LHCN-M2 (cell line): Measurements from ENCODE around the gene ELP6. TPM values are rescaled to one million over a fixed set of nuclear protein-coding genes. Genes with fewer than 3 reads are reported as not detected.
"Not testable (repeated sequence)": the region's sequence is repeated elsewhere in the genome, so short reads cannot be mapped to it uniquely, and the experiment has no call there.

Experiments used
- DNase-seq: peaks from one replicate; pipeline ENCODE4 v3.0.0-alpha.2; 2012; ENCODE audit warnings: low read depth
- total RNA-seq: library from RNA; depleted of rRNA; stranded (reverse); fragments of >200 nt; gene quantifications from 2 replicates; pipeline ENCODE4 v1.2.3, GENCODE V29; 2014

ELP6 gene
- total RNA-seq, 1 experiment from 2014 or later, result 46.7 TPM

DNA sequence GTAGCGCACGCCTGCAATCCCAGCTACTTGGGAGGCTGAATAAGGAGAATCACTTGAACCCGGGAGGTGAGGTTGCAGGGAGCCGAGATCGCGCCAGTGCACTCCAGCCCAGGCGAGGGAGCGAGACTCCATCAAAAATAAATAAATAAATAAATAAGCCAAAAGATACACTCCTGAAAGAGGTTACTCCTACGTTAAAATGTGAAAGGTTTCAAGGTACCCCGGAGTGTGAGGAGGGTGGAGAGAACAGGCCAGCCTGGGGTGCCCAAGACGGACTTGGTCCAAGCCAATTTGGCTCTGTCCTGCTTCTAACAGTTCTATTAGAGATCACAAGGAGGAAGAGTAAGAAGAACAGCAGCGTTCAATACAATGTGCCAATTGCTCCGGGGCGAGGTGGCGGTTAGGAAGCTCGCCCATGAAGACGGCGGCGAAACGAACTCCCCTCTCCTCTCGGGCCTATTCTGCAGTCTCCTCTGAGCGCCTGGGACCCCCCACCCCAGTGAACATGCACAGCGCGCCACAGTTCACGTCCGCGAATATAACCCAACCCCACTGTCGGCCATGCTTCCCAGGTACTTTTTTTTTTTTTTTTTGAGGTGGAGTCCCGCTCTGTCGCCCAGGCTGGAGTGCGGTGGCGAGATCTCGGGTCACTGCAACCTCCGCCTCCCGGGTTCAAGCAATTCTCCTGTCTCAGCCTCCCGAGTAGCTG is 942 bp downstream of the ELP6 start:
- DNase-seq, result peak; percentile 19

- DNase-seq, result not testable (repeated sequence)
Measured at GRCh38 chr3:47505267-47505666, 8.2 kb downstream of the ELP6 start.

DNA sequence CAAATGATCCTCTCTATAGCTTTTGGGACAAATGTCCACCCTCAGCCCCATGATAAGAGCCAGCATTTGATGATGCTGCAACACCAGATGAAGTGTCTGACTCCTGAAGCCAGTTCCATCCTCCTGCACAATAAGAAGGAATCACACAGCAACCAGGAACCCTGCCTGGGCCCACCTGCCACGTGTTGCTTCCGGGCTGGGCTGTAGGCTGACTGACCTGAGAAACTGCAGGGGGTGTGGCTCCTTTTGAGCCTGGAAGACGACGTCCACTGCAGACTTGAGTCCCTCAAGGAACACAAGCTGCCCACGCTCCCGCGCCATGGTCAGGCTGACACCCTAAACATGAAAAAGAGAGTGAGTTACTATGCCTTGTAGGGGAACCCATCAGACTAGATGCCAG is 9.4 kb downstream of the ELP6 start:
- no peak for DNase-seq

DNA sequence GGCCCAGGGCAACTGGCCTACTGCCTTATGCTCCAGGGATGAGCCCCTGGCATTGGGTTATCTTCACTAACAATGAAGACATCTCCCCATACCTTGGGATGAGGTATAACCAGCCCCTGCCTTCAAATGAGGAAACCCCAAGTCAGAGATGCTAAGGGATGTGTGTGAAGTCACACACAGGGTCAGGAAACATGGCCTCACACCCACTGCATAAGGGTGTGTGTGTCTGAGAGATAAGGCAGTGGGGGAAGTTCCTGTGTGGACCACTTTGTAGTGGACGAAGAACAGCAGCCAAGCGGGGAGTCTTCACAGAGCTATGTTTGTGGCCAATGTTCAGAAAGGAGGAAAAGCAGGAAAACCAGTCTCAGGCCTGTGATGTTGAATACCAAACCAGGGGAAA is 10.5 kb downstream of the ELP6 start:
- no peak for DNase-seq

DNA sequence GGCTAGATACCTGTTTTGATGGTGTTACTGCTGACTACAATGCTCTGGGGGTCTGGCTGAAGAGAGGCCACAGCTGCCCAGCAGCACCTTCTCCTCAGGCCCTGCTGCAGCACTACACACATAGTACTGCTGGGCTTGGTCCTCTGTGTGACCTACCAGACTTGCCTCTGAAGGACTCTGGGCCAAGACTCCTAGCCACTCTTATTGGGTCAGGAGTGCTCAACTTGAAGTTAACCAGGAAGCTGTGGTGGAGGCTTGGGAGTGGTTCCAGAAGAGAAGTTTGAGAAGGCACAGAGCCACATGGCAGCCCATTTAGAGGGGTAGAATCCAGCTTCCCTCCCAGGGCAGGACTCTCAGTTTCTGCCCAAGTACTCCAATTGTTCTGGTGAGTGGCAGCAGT is 16.6 kb downstream of the ELP6 start:
- no peak for DNase-seq

DNA sequence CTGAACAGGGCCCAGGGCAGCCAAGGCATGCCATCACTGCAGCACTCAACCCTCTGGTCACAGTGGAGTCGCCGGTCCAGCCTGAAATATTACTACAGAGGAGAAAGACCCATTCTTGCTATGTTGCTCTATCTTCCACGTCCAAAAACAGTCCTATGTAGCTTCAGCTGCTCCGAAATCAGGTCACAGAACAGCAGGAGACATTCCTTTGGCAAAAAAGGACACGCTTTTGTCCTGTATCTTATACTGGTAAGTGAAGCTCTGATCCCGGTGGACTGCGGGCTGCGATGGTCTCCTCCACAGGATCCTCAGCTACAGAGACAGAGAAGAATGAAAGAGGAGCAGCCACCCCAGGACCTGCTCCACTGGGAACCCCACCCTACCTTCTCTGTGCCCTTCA is 17.6 kb downstream of the ELP6 start:
- DNase-seq, result no peak

GRCh38 chr3:47495111-47495510 is 18.4 kb downstream of the ELP6 start:
- DNase-seq, result no peak

- no peak for DNase-seq
Measured at GRCh38 chr3:47491777-47492176, 21.7 kb downstream of the ELP6 start.

GRCh38 chr3:47491186-47491585 is 22.3 kb downstream of the ELP6 start:
- no peak for DNase-seq

GRCh38 chr3:47487265-47487664 is 26.2 kb downstream of the ELP6 start:
- DNase-seq, result no peak

DNA sequence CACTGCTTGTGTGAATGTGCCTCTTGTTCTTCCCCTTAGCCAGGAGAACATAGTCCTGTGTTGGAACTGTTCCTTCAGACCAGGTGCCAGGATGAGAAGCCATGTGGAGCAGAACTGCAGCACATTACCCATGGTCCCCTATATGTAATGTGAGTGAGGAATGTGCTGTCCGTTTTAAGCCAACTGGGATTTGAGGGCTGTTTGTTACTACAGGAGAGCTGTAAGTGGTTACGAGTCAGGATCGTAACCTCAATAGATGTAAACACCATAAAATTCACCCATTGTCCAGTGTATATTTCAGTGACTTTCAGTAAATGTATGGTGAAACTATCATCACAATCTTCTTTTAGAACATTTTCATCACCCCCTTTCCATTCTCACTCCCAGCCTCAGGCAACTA is 27.7 kb downstream of the ELP6 start:
- peak; percentile 51 for DNase-seq

GRCh38 chr3:47482366-47482765 is 31.1 kb downstream of the ELP6 start:
- peak; percentile 5 for DNase-seq

GRCh38 chr3:47481763-47482162 is 31.7 kb downstream of the ELP6 start:
- not testable (repeated sequence) for DNase-seq

GRCh38 chr3:47480267-47480666 is 33.2 kb downstream of the ELP6 start:
- not testable (repeated sequence) for DNase-seq

GRCh38 chr3:47479826-47480160 is 33.7 kb downstream of the ELP6 start:
- no peak for DNase-seq

- no peak for DNase-seq
Measured at GRCh38 chr3:47478022-47478421, 35.5 kb downstream of the ELP6 start.

GRCh38 chr3:47476644-47477199 is 36.8 kb downstream of the ELP6 start:
- DNase-seq, result no peak

DNA sequence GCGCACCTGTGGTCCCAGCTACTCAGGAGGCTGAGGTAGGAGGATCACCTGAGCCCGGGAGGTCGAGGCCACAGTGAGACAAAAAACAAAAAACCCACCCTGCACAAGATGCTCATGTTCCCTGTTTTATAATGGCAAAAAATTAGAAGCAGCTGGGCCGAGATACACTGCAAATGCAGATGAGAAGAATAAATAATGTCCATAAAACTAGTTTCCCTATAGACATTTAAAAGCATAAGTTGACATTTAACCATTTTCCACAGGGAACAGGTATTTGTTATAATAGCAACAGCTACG is 37.2 kb downstream of the ELP6 start:
- DNase-seq, result no peak

DNA sequence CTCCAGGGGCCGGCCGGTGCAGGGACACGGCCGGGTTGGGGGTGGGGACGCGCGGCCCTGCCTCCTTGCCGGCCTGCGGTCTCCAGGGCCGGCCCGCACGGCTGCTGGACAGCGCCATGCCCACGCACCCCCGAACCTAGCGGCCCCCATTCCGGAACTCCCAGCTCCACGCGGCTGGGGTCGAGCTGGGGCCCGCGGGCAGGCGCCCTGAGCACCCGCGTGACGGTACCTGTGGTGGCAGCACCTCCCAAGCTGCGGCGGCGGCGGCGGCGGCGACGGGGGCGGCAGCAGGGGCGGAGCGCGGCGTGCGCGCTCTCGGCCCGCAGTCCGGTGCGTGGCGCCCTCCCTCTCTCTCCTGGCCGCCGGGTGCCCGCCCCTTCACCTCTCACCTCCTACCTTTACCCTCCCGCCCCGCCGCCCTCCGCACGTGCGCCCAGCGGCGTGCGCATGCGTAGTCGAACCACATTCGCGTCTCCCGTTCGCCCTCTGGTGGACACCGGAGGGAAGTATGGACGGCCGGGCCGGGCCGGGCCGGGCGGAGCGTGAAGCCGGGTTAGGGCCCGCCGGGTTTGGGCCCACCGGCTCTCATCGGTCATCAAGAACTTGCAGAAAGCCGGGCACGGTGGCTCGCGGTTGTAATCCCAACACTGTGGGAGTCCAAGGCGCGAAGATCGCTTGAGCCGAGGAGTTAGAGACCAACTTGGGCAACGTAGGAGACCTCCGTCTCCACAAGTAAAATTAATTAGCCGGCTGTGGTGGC is 37.8 kb downstream of the ELP6 start, which contains the start of gene SCAP:
SCAP (minus strand) TSS at position 372 of the 760 bp plus-strand sequence. CDS start 32,948 bp downstream, outside the sequence.
- peak; percentile 83 for DNase-seq

GRCh38 chr3:47475029-47475569 is 38.4 kb downstream of the ELP6 start:
- peak; percentile 16 for DNase-seq

DNA sequence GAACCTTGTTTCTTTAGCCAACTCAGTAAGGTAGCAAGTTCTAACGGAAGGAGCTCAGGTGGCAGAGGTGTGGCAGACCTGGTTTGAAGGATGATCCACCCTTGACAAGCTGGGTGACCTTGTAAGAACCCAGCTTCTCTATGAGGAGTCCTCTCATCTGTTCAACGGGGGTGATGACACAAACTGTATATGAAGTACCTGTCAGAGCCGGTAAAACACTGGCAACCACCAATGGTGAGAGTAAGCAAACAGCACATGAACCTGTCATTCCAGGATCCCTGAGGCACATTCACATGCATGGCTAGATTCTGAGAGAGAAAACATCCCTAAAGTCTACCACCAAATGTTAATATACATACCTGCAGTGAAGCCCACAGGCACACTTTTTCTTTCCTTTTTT is 40.1 kb downstream of the ELP6 start:
- no peak for DNase-seq

- no peak for DNase-seq
Measured at GRCh38 chr3:47469616-47470015, 43.9 kb downstream of the ELP6 start.

GRCh38 chr3:47468315-47468714 is 45.2 kb downstream of the ELP6 start:
- DNase-seq, result not testable (repeated sequence)
